HG03354 (cell line): Measurements from ENCODE around the gene DENND2A.
A peak's percentile ranks its signal among the peaks of the same experiment; 100 is the strongest.
"Not testable (repeated sequence)": the region's sequence is repeated elsewhere in the genome, so short reads cannot be mapped to it uniquely, and the experiment has no call there.

ENCODE experiments used
- ATAC-seq: cut with Tn5 transposase; IDR thresholded peaks from one replicate; pipeline ENCODE4 v1.9.1; 2021; ENCODE audit warnings: mild to moderate bottlenecking; ENCODE audit not compliant: unreplicated experiment, poor library complexity, severe bottlenecking

DENND2A gene

DNA sequence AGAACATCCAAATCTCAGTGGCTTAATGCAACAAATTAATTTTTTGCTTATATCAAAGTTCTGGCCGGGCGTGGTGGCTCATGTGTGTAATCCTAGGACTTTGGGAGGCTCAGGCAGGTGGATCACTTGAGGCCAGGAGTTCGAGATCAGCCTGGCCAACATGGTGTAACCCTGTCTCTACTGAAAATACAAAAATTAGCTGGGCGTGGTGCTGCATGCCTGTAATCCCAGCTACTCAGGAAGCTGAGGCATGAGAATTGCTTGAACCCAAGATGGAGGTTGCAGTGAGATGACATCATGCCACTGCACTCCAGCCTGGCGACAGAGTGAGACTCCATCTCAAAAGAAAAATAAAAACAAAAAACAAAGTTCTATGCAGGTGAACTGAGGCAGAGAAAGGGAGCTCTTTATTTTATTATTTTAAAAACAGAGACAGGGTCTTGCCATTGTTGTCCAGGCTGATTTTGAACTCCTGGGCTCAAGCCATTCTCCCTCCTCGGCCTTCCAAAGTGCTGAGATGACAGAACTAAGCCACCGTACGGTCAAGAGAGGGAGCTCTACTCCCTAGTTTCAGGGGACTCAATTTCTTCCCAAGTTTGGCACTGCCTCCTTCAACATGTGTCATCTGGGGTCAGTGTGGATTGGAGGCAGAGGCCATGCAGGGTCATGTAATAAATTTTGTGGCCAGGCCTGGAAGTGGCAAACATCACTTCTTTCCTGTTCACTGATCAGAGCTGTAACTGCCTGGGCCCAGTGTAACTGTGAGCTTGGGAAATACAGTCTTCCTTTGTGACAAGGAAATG, 34.5 kb upstream of the DENND2A start:
- ATAC-seq: no peak

- ATAC-seq: peak; percentile 40
These were observed 33.8 kb upstream of the DENND2A start for GRCh38 chr7:140674356-140674800.

DNA sequence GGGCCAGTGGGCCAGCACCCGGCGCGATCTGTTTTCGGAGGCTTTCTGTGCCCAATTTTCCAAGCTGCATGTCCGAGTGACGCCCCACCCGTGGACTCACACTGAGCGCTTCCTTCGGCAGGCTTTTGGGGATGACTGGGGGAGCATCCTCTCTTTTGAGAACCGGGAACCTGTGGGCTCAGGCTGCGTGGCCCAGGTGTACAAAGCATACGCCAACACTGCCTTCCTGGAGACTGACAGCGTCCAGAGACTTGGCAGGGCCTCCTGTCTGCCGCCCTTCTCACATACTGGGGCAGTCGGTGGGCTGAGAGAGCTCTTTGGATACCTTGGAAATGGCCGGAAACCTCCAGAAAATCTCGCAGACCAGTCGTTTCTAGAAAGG, 33.2 kb upstream of the DENND2A start:
- ATAC-seq: no peak

DNA sequence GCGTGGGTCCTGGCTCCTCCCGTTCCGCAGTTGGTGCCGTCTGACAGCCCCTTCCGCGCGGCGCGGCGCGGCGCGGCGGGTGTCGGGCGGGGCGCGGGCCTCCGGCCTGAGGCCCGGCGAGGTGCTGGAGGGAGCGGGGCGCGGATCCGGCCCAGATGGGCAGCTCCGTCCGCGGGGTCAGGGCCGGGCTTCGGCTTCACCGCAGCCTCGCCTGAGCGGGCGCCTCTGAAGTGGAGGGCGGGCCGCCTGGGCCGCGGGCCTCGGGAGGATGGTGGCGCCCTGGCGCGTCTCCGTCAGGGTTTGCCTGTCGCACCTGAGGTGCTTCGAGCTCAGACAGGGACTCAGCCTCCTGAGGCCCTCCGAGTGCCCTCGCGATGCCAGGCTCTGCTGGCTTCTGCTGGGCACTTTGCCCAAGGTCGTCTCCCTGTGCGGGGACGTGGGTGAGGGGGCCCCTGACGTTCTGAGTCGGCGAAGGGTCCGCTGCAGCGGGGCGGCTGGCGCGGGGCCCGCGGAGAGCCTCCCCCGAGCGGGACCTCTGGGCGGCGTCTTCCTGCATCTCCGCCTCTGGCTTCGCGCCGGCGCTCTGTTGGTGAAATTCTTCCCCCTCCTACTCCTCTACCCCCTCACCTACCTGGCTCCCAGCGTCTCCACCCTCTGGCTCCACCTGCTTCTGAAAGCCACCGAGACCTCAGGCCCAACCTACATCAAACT, 32.6 kb upstream of the DENND2A start:
- peak; percentile 51 for ATAC-seq

- ATAC-seq: peak; percentile 55
These were observed 31.9 kb upstream of the DENND2A start, which contains the start of gene ADCK2 for GRCh38 chr7:140672382-140673062. TSS of gene ADCK2 (plus strand) at chr7:140672945. CDS start at chr7:140673331, 386 bp downstream.

- no peak for ATAC-seq
These were observed 31.4 kb upstream of the DENND2A start for GRCh38 chr7:140671966-140672365.

GRCh38 chr7:140670343-140670935, 29.8 kb upstream of the DENND2A start:
- ATAC-seq: no peak

DNA sequence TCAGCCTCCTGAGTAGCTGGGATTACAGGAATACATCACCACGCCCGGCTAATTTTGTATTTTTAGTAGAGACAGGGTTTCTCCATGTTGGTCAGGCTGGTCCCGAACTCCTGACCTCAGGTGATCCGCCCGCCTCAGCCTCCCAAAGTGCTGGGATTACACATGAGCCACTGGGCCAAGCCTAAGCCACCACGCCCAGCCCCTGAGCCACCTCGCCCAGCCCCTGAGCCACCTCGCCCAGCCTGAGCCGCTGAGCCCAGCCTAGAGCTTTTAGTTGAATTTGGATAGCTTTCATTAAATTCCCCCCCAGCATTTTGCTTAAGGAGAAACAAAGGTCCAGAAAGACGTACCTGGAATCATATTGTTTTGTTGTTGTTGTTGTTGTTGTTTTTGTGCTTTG, 29.2 kb upstream of the DENND2A start:
- ATAC-seq: not testable (repeated sequence)

DNA sequence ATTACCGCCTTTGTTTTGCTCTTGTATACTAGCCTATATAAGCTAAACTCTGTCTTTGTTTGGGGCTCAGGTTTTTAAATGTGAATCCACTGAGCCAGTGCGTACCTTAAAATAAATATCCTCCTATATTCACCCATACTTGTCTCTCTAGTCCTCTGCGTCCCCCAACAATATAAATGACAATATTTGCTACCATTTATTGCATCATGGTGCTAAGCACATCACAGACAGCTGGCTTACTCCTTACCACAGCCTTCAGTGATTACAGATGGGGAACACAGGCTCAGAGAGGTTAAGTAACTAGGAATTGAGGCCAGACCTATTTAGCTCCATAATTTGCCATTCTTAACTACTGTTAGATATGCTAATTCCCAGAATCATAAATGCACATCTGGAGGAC, 28.7 kb upstream of the DENND2A start:
- ATAC-seq: no peak

DNA sequence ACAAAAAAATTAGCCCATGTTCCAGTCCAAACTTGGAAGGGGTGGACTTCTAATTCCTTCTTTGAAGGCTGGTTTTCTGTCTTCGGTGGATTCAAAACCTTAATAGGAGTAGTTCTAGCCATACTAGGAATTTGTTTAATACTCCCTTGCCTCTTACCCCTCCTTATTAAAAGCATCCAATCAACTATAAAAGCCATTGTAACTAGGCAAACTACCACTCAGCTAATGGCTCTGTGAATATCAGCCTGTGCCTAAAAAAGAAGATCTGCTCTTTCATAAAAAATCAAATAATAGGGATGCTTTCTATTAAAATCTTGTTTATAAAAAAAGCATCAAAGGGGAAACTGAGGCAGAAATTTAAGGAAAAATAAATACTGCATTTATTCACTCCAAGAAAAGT, 28.0 kb upstream of the DENND2A start:
- ATAC-seq: no peak

- ATAC-seq: no peak
These were observed 26.9 kb upstream of the DENND2A start for GRCh38 chr7:140667476-140667875.

DNA sequence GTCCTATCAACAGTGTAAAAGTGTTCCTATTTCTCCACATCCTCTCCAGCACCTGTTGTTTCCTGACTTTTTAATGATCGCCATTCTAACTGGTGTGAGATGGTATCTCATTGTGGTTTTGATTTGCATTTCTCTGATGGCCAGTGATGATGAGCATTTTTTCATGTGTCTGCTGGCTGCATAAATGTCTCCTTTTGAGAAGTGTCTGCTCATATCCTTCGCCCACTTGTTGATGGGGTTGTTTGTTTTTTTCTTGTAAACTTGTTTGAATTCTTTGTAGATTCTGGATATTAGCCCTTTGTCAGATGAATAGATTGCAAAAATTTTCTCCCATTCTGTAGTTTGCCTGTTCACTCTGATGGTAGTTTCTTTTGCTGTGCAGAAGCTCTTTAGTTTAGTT, 22.3 kb upstream of the DENND2A start:
- not testable (repeated sequence) for ATAC-seq

DNA sequence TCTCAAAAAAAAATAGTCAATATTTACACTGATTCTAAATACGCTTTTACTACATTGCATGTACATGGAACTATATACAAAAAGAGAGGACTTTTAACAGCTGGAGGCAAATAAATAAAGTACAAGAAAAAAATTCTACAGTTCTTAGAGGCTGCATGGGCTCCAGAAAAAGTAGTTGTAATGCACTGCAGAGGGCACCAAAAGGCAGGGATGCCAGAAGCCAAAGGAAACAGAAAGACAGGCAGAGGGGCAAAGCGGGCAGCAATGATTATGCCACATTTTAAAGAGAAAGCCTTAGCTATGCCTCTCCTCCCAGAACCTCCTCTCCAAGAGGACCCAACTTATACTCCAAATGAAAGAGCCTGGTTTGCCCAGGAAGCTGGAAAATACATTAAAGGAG, 20.5 kb upstream of the DENND2A start:
- no peak for ATAC-seq

- no peak for ATAC-seq
These were observed 19.2 kb upstream of the DENND2A start for GRCh38 chr7:140659856-140660255.

GRCh38 chr7:140657891-140658290, 17.3 kb upstream of the DENND2A start:
- no peak for ATAC-seq

- peak; percentile 95 for ATAC-seq
These were observed 16.2 kb upstream of the DENND2A start for GRCh38 chr7:140656548-140657515.

DNA sequence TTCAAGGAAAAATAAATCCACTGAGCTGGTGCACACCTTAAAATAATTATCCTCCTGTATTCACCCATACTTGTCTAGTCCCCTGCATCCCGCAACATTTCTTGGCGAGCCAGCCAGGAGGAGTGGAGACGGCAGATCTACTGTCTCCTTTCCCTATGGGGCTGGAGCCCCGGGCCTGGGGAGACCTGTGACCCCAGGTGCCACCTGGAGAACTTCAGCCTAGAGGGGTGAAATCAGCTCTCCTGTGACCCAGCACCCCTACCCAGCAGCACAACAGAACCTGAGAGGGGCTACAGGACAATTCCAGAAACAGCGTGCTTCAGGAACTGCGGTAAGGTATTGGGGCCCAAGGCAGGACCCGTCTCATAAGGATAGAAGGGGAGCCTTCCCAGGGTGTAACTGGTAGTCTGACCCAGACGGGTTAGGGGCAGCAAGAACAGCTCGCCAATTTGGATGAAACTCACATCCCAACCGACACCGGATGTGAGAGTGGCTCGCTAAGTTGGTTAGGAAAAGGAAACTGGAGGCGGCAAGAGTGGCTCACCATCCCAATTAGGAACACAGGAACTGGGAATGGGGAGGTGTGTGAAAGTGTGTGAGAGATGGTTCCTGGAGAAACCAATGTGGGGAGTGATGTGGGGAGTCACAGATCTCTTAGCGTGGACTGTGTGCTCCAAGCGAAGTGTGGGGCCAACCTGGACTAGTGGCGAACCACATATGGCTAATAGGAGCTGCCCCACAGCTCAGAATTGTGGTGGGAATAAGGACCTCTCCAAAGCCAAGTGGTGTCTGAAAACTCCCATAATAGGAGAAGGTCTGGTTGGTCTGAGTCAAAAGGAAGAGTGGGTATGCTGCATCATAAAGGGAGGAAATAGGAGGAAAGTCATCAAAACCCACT, 15.1 kb upstream of the DENND2A start:
- no peak for ATAC-seq

- ATAC-seq: no peak
These were observed 14.0 kb upstream of the DENND2A start for GRCh38 chr7:140654661-140655060.
